ENCODE measurements around the gene MACROD2.

- TF ChIP-seq CTCF (IDR thresholded peaks at IDR 0.05; ENCODE audit: insufficient read depth, low read length, poor library complexity, severe bottlenecking) (no peak), EZH2phosphoT487 (conservative IDR thresholded peaks at IDR 0.05; ENCODE audit: low read length) (no peak)
Observed at GRCh38 chr20:14410869-14411555, 415.7 kb downstream of the MACROD2 start.
